Measurements from ENCODE around the gene TFDP2.
"Not testable (repeated sequence)": the region's sequence is repeated elsewhere in the genome, so short reads cannot be mapped to it uniquely, and the experiment has no call there.

Gene TFDP2

GRCh38 chr3:142019794-142020320 is 129.5 kb downstream of the TFDP2 start:
- no peak for DNase-seq (ENCODE audit: low read depth)

GRCh38 chr3:142013993-142014392 is 135.4 kb downstream of the TFDP2 start:
- no peak for DNase-seq (ENCODE audit: low read depth)

GRCh38 chr3:142013326-142013980 is 135.9 kb downstream of the TFDP2 start:
- no peak for DNase-seq (ENCODE audit: low read depth)

GRCh38 chr3:142009029-142009428 is 140.3 kb downstream of the TFDP2 start:
- no peak for DNase-seq (ENCODE audit: low read depth)

- DNase-seq (ENCODE audit: low read depth), result no peak
Observed at GRCh38 chr3:142007710-142008399, 141.5 kb downstream of the TFDP2 start.

- not testable (repeated sequence) for DNase-seq (ENCODE audit: low read depth)
Observed at GRCh38 chr3:142004957-142005356, 144.4 kb downstream of the TFDP2 start.

- no peak for DNase-seq (ENCODE audit: low read depth)
Observed at GRCh38 chr3:142004025-142004424, 145.3 kb downstream of the TFDP2 start.

GRCh38 chr3:142003291-142003690 is 146.1 kb downstream of the TFDP2 start:
- DNase-seq (ENCODE audit: low read depth), result no peak

- DNase-seq (ENCODE audit: low read depth), result no peak
Observed at GRCh38 chr3:142000325-142000870, 148.9 kb downstream of the TFDP2 start.

- DNase-seq (ENCODE audit: low read depth), result no peak
Observed at GRCh38 chr3:141998669-141999290, 150.6 kb downstream of the TFDP2 start.

GRCh38 chr3:141996437-141996836 is 152.9 kb downstream of the TFDP2 start:
- no peak for DNase-seq (ENCODE audit: low read depth)

GRCh38 chr3:141994856-141995255 is 154.5 kb downstream of the TFDP2 start:
- no peak for DNase-seq (ENCODE audit: low read depth)

- no peak for DNase-seq (ENCODE audit: low read depth)
Observed at GRCh38 chr3:141992512-141992911, 156.8 kb downstream of the TFDP2 start.

- no peak for DNase-seq (ENCODE audit: low read depth)
Observed at GRCh38 chr3:141986548-141987107, 162.7 kb downstream of the TFDP2 start.

GRCh38 chr3:141981084-141981483 is 168.3 kb downstream of the TFDP2 start:
- DNase-seq (ENCODE audit: low read depth), result no peak

- no peak for DNase-seq (ENCODE audit: low read depth)
Observed at GRCh38 chr3:141979050-141979671, 170.2 kb downstream of the TFDP2 start.

- not testable (repeated sequence) for DNase-seq (ENCODE audit: low read depth)
Observed at GRCh38 chr3:141974777-141975176, 174.6 kb downstream of the TFDP2 start.

- DNase-seq (ENCODE audit: low read depth), result no peak
Observed at GRCh38 chr3:141972399-141972798, 176.9 kb downstream of the TFDP2 start.

GRCh38 chr3:141971571-141971970 is 177.8 kb downstream of the TFDP2 start:
- no peak for DNase-seq (ENCODE audit: low read depth)

GRCh38 chr3:141969711-141970110 is 179.6 kb downstream of the TFDP2 start:
- no peak for DNase-seq (ENCODE audit: low read depth)

- DNase-seq (ENCODE audit: low read depth), result no peak
Observed at GRCh38 chr3:141965471-141965870, 183.9 kb downstream of the TFDP2 start.

- no peak for DNase-seq (ENCODE audit: low read depth)
Observed at GRCh38 chr3:141963301-141963700, 186.0 kb downstream of the TFDP2 start.

All from stimulated activated CD8-positive, alpha-beta memory T cell treated with anti-CD3 and anti-CD28 coated beads, Interleukin-15, amount 100 ng/mL, for 1 hour (primary cell).